GM18517 (cell line): ENCODE data around the gene ADAMTS7.
"Not testable (repeated sequence)": the region's sequence is repeated elsewhere in the genome, so short reads cannot be mapped to it uniquely, and the experiment has no call there.

Source experiments
- ATAC-seq: cut with Tn5 transposase; IDR thresholded peaks from one replicate; pipeline ENCODE4 v1.9.1; 2021; ENCODE audit warnings: mild to moderate bottlenecking, moderate library complexity; ENCODE audit not compliant: unreplicated experiment

The ADAMTS7 gene

DNA sequence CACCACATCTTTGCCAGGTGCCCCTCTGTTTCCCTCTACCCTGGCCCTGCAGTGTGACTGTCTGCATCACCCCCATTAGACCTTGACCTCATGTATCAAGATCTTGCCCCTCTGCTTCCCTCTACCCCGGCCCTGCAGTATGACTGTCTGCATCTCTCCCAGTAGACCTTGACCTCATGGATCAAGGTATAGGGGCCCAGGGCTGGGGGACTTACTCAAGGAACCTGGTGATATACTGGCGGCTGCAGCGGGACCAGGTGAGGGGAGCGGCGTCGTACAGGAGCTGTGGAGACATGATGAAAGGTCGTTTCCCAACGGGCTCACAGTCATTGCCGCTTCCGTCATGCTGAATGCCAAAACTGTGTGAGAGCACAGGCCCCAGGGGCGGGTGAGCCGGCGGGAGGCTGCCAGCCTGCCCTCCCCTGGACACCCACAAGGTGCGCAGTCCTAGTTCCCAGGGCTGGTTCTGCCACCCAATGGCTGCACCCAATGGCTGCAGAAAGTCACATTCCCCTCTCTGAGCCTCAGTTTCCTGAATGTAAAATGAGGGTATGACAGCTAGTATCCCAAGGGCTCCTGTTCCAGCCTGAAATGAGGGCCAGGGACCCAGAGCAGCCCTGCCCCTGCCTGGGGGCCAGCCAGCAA lies 23.1 kb downstream of the ADAMTS7 start:
- ATAC-seq, result no peak

GRCh38 chr15:78782402-78782801 lies 28.9 kb downstream of the ADAMTS7 start:
- ATAC-seq, result not testable (repeated sequence)

- not testable (repeated sequence) for ATAC-seq
These were observed 29.9 kb downstream of the ADAMTS7 start for GRCh38 chr15:78781381-78781780.

DNA sequence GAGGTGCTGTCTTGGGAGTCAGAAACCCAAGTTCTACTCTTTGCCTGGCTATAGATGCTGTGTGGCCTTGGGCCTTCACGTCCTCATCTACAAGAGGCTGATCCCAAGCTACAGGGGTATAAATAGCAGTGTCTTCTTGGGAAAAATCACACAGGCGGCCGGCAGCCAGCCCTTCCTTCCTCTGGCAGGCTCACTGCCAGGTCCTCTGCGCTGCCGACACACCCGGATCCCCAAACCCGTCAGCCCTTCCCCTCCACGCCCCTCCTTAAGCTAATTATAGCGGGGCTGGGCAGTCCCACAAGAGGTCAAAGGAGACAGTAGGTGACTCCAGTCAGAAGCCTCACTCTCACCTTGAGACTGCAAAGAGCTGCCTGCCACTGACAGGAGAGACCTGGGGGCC lies 31.3 kb downstream of the ADAMTS7 start:
- ATAC-seq, result not testable (repeated sequence)

- not testable (repeated sequence) for ATAC-seq
These were observed 32.0 kb downstream of the ADAMTS7 start for GRCh38 chr15:78779176-78779785.

DNA sequence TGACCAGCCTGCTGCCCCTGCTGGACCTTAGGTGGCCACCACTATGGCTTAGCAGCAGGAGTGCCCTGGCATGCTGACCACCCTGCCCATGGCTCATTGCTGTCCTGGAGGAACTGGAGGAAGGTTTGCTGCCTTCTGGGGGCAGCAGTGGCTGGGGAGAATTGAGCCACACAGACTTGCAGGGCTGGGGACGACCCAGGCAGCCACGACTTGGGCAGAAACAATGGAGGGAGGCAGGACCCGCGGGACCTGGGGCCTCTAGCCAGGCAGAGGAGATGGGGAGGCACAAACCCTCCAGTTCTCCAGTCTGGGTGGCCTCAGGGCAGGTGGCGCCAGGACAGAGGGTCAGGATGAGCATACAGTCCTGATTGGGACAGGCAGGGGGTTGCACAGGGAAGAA lies 32.8 kb downstream of the ADAMTS7 start:
- ATAC-seq, result no peak

DNA sequence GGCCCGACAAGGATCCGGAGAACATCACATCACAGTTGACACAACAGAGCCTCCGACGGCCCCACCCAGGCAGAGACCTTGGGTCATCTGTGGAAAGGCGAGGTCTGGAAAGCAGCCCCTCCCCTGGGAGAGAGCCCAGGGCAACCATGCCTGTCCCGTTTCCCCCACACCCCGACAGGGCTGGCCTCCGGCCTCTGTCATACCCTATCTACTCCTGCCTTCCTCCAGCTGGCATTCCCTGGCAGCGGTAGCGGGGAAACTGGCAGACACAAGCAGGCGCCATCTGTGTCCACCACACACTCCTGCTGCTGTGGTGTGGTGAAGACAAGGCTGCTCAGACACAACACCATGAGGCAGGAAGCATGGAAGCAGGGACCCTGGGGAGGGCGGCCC lies 33.3 kb downstream of the ADAMTS7 start:
- ATAC-seq, result not testable (repeated sequence)

DNA sequence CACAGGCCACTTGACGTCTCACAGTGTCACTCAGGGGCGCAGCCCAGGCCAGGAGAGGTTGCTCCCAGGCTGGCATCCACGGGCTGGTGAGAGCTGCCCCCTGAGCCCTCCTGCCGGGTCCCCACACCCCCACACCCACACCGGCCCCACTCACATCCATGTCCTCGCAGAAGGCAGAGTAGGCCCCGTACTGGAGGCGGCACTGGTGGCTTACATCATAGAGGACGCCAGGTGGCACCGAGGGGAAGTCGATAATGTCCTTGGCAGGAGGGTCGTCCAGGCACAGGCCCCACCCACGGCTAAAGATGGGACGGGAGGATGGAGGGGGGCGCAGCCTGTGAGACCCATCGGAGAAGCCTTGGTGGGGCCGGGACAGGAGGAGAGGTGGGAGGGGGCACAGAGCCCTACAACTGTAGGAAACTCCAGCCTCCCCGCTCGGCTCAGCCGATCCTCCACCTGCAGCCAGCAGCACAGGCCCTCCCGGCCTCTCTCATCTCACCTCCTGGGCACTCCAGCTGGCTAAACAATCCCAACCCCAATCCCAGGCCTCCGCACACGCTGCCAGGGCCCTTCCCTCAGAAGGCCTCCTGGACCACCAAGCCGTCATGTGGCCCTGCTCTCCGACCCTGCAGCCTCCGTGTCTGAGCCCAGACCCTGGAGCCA lies 33.8 kb downstream of the ADAMTS7 start:
- not testable (repeated sequence) for ATAC-seq

GRCh38 chr15:78776046-78776925 lies 35.0 kb downstream of the ADAMTS7 start:
- not testable (repeated sequence) for ATAC-seq

DNA sequence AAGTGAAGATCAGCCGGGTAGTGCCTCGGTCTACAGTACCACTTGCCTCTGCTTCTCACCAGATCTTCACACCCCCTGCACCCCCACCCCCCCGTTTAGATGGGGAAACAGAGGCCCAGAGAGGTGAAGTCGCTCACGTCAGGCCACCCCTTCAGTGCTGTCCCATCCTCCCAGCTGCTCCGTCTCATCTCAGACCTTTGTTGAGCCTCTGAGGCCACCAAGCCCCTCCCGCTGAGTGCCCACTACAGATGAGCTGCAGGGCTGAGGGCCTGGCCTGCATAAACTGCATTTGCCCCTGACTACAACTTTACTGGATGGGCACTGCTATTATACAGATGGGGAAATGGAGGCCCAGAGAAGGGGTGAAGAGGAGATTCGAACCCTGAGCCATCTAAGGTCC lies 35.8 kb downstream of the ADAMTS7 start:
- ATAC-seq, result no peak

- ATAC-seq, result not testable (repeated sequence)
These were observed 36.7 kb downstream of the ADAMTS7 start for GRCh38 chr15:78774451-78774990.

DNA sequence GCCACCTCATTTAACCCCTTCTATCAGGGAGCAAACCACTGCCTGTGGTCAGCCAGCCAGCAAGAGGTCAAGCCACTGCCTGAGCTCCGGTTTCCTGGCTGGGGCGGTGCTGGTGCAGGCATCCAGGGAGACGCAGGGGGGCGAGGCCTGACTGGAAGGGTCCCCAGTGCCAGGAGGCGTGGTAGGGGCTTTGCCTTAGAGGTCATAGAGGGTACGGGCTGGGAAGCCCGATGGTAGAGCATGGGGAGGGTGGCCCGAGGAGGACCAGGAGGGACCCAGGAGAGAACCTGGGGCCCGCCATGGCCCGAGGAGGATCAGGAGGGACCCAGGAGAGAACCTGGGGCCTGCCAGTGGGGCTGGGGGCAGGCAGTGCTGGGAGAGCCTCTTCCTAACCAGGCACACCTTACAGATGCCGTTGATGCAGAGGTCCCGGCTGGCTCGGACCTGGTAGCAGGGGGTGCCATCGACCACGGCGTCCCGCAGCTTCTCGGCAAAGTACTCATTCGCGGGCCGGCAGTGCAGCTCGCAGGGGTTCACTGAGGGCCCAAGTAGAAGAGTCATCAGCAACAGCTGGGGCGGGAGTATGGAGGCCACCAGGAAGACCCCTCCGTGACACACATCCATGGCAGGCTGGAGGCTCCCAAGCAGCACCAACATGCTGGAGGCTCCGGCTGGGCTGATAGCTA lies 37.4 kb downstream of the ADAMTS7 start:
- not testable (repeated sequence) for ATAC-seq

- ATAC-seq, result no peak
These were observed 38.5 kb downstream of the ADAMTS7 start for GRCh38 chr15:78772738-78773137.

DNA sequence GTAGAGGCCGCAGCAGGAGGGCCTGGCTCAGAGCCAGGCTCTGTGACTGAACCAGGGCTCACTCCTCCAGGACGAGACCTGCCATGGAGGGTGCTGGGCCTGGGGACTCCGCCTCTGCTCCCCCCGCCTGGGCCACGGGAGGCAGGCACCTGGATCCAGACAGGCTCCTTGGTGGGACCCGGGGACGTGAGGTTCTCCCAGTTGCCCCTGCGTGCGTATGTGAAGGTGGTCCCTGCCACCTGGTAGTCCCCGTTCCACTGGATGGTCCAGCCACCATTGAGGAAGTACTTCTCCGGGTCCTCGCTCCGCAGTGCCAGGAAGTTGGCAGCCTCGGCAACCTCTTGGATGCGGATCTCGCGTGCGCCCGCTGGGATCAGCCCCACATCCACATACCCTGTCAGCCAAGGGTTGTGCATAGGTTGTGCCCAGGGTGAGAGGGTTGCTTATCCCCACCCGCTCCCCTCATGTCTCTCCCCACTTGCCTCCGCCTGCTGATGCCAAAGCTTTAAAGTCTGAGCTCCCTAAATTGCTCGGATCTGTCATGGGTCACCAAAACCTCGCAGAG lies 39.7 kb downstream of the ADAMTS7 start:
- not testable (repeated sequence) for ATAC-seq

- not testable (repeated sequence) for ATAC-seq
These were observed 40.2 kb downstream of the ADAMTS7 start for GRCh38 chr15:78771020-78771419.

- not testable (repeated sequence) for ATAC-seq
These were observed 41.6 kb downstream of the ADAMTS7 start for GRCh38 chr15:78769473-78770225.

- ATAC-seq, result no peak
These were observed 42.5 kb downstream of the ADAMTS7 start for GRCh38 chr15:78768531-78769408.

- ATAC-seq, result no peak
These were observed 43.2 kb downstream of the ADAMTS7 start for GRCh38 chr15:78768096-78768495.
